HG03060 (cell line): ENCODE measurements around the gene WAC.

ENCODE experiments used
- ATAC-seq: cut with Tn5 transposase; IDR thresholded peaks from one replicate; pipeline ENCODE4 v1.9.1; 2021; ENCODE audit warnings: low read depth, moderate number of reproducible peaks; ENCODE audit not compliant: unreplicated experiment

The WAC gene

DNA sequence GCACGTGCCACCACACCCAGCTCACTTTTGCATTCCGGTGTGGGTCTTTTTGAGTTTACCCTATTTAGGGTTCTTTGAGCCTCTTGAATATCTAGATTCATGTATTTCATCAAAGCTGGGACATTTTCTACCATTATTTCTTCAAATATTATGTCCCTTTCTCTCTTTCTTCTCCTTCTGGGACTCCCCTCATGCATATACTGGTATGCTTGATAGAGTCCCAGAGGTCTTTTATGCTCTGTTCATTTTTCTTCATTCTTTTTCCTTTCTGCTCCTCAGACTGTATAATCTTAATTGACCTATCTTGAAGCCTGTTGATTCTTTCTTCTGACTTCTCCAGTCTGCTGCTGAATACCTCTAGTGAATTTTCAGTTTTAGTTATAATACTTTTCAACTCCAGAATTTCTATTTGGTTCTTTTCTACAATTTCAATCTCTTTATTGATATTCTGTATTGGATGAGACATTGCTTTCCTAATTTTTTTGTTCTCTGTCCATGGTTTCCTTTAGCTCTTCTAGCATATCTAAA, 9.1 kb upstream of the WAC start:
- ATAC-seq = no peak

GRCh38 chr10:28530751-28531150, 2.2 kb upstream of the WAC start:
- ATAC-seq = no peak

DNA sequence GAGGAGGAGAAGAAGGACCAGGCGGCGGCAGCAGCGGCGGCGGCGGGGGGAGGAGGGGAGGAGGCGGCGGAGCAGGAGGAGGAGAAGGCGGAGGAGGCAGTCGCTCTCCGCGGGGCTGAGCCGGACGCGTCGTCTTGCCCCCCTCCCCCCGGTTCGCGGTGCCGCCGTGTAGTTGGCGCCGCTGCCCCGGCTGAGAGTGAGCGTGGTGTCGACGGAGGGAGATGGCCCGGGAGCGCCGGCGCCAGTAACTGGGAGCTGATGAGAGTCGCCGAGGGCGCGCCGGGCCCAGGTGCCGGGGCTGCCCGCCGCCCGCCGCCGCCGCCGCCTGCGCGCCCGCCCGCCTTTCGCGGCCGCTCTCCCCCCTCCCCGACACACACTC, 257 bp downstream of the WAC start:
- ATAC-seq = peak; percentile 4

GRCh38 chr10:28533571-28534304, 820 bp downstream of the WAC start:
- ATAC-seq = no peak

DNA sequence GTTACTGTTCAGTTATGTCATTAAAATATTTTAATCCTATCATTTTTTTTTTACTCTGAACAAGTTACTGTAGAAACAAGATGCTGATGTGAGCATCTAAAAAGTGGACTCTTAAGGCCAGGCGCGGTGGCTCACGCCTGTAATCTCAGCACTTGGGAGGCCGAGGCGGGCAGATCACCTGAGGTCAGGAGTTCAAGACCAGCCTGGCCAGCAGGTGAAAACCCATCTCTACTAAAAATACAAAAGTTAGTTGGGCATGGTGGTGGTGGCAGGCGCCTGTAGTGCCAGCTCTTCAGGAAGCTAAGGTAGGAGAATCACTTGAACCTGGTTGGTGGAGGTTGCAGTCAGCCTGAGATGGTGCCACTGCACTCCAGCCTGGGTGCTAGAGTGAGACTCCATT, 2.9 kb downstream of the WAC start:
- ATAC-seq = no peak

DNA sequence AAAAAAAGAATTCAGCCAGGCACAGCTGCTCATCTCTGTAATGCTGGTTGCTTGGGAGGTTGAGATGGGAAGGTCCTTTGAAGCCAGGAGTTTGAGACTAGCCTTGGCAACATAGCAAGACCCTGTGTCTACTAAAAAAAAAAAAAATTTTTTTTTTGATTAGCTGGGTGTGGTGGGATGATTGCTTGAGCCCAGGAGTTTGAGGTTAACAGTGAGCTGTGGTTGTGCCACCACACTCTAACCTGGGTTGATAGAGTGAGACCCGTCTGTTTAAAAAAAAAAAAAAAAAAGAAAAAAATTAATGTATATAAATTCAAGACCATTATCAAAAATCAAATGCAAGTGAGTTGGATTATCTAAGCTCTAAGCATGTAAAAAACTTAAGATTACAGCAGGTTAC, 5.7 kb downstream of the WAC start:
- no peak for ATAC-seq

- no peak for ATAC-seq
These were observed 7.2 kb downstream of the WAC start for GRCh38 chr10:28540145-28540544.

DNA sequence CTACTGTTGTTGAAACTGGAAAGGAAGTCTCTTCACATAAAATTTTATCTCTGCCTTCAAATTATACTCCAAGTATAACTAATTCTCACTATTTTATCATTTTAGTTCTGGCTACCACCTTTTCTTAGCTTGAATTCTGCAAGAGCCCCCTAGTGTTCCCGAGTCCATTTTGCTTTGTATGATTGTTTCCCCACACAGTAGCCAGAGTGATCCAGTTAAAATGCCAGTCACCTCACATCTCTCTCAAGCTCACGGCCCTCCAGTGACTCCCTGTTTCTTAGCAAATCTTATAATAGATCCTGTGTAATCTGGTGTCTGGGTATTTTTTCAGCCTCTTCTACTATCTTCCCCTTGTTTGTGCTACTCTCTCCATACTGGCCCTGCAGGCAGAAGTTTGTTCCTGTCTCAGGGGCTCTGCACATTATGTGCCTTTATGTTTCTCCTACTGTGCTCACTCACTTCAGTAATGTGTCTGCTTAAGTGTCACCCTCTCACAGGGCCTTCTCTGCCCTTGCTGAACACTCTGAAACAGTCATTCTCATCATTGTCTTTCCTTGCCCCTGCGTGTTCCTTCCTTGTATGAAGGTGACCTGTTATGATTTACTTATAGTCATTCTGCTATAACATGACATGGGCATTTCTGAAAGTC, 8.9 kb downstream of the WAC start:
- no peak for ATAC-seq

DNA sequence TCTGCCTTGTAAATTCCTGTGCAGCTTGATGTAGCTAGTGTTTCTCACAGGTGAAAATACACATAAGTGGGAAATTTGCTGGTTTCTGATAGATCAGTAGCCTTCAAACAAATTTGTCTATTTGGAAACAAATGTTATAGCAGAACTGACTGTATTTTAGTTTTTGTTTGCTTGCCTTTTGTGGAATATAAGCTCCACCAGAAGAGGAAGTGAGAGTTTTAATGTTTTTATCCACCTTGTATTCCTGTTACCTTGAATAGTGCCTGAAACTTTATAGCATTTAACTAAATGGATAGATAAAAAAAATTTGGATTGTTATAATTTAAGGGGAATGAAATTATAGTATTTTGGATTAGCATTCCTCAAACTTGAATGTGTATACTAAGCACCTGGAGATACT, 9.8 kb downstream of the WAC start:
- ATAC-seq = no peak

DNA sequence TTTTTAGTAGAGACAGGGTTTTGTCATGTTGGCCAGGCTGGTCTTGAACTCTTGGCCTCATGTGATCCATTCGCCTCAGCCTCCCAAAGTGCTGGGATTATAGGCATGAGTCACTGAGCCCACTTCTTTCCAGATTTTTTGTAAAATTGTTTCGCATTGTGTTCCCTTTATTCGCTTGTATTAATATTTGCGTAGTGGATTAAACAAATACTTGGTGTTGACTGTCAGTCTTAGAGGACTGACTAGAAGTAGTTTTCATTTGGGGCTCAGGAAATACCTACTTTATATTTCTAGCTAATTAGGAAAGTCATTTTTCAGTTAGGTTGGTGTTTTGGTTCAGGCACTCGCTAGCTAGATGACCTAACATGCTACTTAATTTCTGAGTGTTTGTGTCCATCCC, 11.1 kb downstream of the WAC start:
- ATAC-seq = no peak

DNA sequence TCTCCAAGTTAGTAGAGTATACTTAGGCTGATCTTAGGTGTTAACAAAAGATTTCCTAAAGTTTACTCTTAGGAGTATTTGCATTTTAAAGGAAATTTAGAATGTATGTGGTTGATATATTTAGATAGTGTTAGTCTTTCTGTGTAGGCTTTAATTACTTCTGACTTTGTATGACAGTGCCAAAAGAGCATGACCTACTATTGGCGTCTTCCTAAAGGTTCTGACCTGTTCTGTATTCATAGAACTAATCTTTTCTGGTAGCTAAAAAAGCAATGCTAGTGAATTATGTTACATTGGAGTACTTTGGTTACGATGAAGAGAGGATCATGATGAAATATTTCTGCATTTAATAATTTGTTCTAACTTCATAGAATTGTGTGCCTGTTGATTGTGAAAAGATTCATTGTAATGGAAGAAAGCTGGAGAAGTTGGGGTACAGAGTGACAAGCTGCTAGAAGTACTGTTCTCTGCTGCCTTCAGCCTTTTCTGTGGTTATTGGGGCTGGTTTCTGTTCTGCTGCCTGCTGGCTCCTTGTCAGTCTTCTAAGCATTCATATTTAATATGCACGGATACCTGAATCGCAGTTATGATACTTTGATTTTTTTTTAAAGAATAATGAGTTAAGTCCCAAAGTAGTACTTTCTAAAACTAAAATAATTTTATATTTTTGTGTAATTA, 13.2 kb downstream of the WAC start:
- ATAC-seq = peak; percentile 66

GRCh38 chr10:28548781-28549498, 16.0 kb downstream of the WAC start:
- ATAC-seq = no peak

DNA sequence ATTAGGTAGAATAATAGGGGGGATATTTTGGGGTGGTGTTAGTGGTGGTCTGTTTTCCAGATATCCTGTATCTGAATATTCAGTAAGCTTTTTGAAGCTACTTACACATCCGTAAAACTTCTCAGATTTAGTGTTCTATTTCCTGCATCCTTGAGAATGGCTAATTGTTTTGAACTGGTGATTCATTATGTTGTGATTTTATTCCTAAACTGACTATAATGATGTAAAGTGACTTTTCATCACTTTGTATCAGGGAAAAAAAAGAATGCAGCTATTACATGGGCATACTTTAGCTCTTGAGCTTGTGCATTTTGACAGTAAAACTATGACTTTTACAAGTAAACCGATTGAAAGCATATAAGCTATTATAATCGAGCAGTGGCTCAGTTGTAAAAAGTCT, 18.2 kb downstream of the WAC start:
- no peak for ATAC-seq

DNA sequence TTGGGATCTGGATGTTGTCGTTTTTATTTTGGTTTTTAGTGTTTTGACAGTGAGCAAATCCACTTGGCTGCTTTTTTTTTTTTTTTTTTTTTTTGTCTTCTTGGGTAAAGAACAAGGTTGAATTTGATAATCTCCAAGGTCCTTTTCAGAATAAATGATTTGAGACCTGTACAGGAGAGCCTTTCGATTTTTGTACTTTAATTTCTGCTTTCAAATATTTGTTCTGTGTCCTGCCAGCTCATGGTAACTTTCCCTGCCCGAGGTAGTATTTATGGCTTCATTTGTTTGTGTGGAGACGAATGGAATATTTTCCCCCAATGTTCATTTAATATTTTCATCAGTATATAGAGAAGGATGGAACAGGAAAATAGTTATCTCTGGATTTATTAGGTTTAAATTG, 19.9 kb downstream of the WAC start:
- no peak for ATAC-seq

DNA sequence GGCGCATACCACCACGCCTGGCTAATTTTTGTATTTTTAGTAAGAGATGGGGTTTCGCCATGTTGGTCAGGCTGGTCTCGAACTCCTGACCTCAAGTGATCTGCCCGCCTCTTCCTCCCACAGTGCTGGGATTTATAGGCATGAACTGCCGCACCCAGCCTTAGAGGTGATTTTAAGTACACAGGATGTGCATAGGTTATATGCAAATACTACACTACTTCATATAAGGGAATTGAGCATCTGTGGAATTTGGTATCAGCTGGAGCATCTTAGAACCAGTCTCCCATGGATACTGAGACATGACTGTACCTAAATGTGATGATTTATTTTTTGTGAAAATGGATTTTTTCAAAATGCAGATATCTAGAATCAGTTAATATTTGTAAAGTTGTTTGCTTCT, 21.1 kb downstream of the WAC start:
- no peak for ATAC-seq

- no peak for ATAC-seq
These were observed 22.0 kb downstream of the WAC start for GRCh38 chr10:28554952-28555351.

DNA sequence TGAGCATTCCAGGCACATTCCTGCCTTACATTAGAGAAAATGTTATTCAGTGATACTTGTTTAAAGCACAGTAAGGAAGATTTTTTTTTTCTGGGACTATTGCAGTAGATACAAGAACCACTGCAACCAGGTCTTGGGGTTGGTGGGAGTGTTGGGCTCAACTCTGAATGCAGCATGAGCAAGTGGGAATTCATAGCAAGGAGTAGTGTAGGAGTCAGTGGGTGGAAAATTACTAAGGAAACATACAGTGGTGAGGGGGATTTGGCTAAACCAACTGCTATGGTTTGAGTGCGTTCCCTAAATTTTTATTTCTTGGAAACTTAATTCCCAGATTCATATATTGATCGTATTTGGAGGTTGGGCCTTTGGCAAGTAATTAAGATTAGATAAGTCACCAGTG, 22.4 kb downstream of the WAC start:
- no peak for ATAC-seq

DNA sequence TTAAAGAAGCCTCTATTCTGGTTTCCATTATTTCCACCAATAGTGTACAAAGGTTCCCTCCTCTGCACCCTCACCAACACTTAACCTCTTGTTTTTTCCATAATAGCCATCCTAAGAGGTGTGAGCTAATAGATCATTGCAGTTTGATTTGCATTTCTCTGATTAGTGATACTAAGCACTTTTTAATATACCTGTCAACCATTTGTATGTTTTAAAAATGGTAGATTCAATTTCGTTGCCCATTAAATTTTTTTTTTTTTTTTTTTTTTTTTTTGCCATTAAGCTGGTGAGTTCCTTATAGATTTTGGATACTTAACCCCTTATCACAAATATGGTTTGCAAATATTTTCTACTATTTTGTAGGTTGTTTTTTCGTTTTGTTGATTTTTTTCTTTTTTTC, 23.2 kb downstream of the WAC start:
- no peak for ATAC-seq

- no peak for ATAC-seq
These were observed 25.3 kb downstream of the WAC start for GRCh38 chr10:28558186-28558585.

- no peak for ATAC-seq
These were observed 26.1 kb downstream of the WAC start for GRCh38 chr10:28558923-28559508.

- no peak for ATAC-seq
These were observed 26.7 kb downstream of the WAC start for GRCh38 chr10:28559618-28560017.
